Small intestine (tissue), 7 donors: ENCODE measurements around the gene SEC22C. TPM values are rescaled to one million over a fixed set of nuclear protein-coding genes. Genes with fewer than 3 reads are reported as not detected.
A peak's percentile ranks its signal among the peaks of the same experiment; 100 is the strongest.

Experiments
- DNase-seq, 2 donors: peaks; one replicate each; pipeline versions ENCODE4 v3.0.0 to v3.0.0-alpha.2; 2013
- FAIRE-seq: peaks from 2 replicates; lab custom pipeline; 2012; peaks lifted over from hg19 to GRCh38; lab: Jason Lieb, UNC
- H3K27ac ChIP-seq, 3 donors: one replicate each; pipeline ENCODE4 v1.5.1; 2013; ENCODE audit warnings: low read length in 2 of 3, mild to moderate bottlenecking in 2 of 3, control low read depth in 1 of 3, inconsistent platforms in 1 of 3, low read depth in 1 of 3, moderate library complexity in 1 of 3
- H3K27me3 ChIP-seq, 3 donors: one replicate each; pipeline ENCODE4 v1.6.1; 2013; ENCODE audit warnings: low read length in 3 of 3, inconsistent platforms in 1 of 3; ENCODE audit not compliant: control insufficient read depth in 3 of 3, insufficient read depth in 3 of 3
- H3K36me3 ChIP-seq, 3 donors: one replicate each; pipeline ENCODE4 v1.6.1; 2013; ENCODE audit warnings: low read length in 3 of 3, inconsistent platforms in 1 of 3, low read depth in 1 of 3, mild to moderate bottlenecking in 1 of 3, moderate library complexity in 1 of 3; ENCODE audit not compliant: control insufficient read depth in 3 of 3, insufficient read depth in 2 of 3
- H3K4me1 ChIP-seq, 3 donors: one replicate each; pipeline ENCODE4 v1.6.1; 2013; ENCODE audit warnings: low read length in 2 of 3, inconsistent platforms in 1 of 3, low read depth in 1 of 3, mild to moderate bottlenecking in 1 of 3, moderate library complexity in 1 of 3; ENCODE audit not compliant: control insufficient read depth in 3 of 3, insufficient read depth in 2 of 3
- H3K4me3 ChIP-seq, 3 donors: one replicate each; pipeline ENCODE4 v1.5.1; 2013; ENCODE audit warnings: low read length in 3 of 3, control low read depth in 1 of 3, inconsistent platforms in 1 of 3, low read depth in 1 of 3, mild to moderate bottlenecking in 1 of 3, moderate library complexity in 1 of 3
- H3K9me3 ChIP-seq, 2 donors: one replicate each; pipeline ENCODE4 v1.6.1; 2013; ENCODE audit warnings: low read depth in 1 of 2, low read length in 1 of 2; ENCODE audit not compliant: control insufficient read depth in 2 of 2, insufficient read depth in 1 of 2
- WGBS, 3 donors: extraction: QIAGEN DNeasy Blood & Tissue Kit; methylation state at CpG; one replicate each; pipeline ENCODE4 v1.1.7; 2013; 5-methylcytosine and 5-hydroxymethylcytosine counted together
- polyA plus RNA-seq, 4 donors: library from polyadenylated mRNA; stranded (reverse) in 3 of 4; unstranded in 1 of 4; fragments of 200-250 nt in 3 of 4; fragments of 120-200 nt in 1 of 4; gene quantifications; one replicate each; pipeline versions ENCODE4 v1.2.1 to v1.2.3, GENCODE V29; 2013
- donor health status: healthy with polysubstance abuse.
- donor health status: control.
- donor health status: control.
- donor health status: Bipolar disorder and iron deficiency.
- donor health status: healthy.

The SEC22C gene
- polyA plus RNA-seq, 4 donors, result 24.1 to 49.9 (median 39.5) TPM

DNA sequence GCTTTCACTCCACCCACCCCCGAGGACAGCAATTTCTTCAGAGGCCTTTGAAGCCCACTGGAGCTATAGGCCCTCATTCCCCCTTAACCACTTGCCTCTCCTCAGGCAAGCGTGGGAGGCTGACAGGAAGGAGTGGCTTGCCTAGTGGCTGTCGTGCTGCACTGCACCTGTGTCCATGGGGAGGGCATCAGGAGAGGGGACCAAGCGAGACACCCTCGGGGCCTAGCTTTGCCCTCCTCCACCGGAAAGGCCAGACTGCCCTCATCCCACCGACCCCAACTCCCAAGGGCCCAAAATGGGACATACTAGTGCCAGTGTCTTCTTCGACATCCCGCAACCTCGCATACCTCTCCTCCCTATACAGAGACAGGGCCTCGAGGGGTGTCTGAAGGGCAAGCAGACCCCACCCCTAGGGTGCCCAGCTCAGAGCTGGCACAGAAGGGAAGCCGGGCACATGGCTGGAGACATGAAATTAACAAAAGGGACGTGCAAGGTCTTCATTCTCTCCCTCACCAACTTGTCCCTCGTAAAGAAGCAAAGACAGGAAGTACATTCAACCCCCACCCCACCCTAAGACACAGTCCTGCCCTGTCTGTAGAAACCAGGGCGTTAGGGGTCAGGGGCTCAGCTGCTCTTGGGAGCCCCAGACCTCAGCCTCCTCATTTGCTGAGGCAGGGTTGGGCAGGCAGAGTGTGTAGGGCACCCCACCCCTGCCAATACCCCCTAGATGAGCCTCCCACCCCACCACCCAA lies 55.0 kb downstream of the SEC22C start:
- WGBS, 3 donors, result 72 to 84% (median 80%) methylated on average over 15 of the region's 15 CpGs
- Histone ChIP-seq H3K4me1 (peaks cover 0 to 13% (median 0%) of the 10 kb centered on the region in 3 donors), H3K27me3 (no peaks in the 10 kb centered on the region), H3K4me3 (no peak overlapping the region), H3K27ac (no peak overlapping the region), H3K9me3 (no peaks in the 10 kb centered on the region), H3K36me3 (peaks cover 0 to 88% (median 11%) of the 10 kb centered on the region in 3 donors)
- FAIRE-seq (no peak), DNase-seq (no peak)

DNA sequence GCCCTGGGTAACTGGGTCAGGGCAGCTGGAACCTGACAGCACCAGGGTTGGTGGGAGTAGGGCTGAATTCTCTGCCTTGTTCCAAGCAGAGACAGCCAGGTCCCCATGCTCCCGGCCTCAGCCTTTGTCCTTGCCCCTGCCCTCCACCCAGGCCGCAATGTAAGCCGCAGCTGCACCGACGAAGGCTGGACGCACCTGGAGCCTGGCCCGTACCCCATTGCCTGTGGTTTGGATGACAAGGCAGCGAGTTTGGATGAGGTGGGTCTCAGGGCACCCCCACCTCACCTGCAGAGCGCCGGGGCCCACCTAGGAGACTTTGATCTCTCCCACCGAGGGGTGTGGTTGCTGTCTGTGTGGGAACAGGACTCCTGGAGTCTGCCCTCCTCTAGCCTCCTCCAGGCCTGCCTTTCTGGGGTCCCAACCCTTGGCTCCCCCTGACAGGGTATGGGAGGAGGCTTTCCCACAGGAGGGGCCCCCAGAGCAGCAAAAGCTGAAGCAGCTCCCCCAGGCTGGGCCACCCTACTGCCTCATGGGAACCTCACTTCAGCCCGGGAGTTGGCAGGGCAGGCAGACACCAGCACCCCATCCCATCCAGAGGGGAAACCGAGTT lies 55.9 kb downstream of the SEC22C start:
- H3K4me3 ChIP-seq, result no peak overlapping the region
- 87 to 88% (median 87%) methylated on average over 10 to 13 of the region's 13 CpGs for WGBS, 3 donors
- peaks cover 0 to 13% (median 0%) of the 10 kb centered on the region in 3 donors for H3K4me1 ChIP-seq
- no peaks in the 10 kb centered on the region for H3K9me3 ChIP-seq
- peaks cover 0 to 85% (median 10%) of the 10 kb centered on the region in 3 donors for H3K36me3 ChIP-seq
- no peak for FAIRE-seq
- DNase-seq, result peak in 1 of 2 donors; percentile 26
- H3K27ac ChIP-seq, result no peak overlapping the region
- no peaks in the 10 kb centered on the region for H3K27me3 ChIP-seq

DNA sequence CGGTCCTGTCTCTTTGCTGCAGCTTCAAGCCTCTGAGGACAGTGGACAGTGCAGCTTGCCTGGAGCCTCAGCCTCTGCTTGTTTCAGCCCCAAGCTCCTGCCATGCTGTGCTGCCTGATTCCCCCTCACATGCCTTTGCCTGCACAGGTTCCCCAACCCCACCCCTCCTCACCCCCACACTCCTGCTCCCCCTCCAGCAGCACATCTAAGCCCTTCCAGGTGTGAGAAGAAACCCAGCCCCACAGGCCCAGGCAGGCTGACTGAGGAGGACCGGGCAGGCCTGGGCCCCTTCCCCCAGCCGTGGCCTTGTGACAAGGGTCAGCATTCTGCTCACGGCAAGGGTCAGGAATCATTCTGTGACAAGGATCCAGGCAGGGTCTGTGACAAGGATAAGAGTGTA lies 56.6 kb downstream of the SEC22C start:
- DNase-seq, result no peak
- FAIRE-seq, result no peak
- no peak overlapping the region for H3K4me3 ChIP-seq

DNA sequence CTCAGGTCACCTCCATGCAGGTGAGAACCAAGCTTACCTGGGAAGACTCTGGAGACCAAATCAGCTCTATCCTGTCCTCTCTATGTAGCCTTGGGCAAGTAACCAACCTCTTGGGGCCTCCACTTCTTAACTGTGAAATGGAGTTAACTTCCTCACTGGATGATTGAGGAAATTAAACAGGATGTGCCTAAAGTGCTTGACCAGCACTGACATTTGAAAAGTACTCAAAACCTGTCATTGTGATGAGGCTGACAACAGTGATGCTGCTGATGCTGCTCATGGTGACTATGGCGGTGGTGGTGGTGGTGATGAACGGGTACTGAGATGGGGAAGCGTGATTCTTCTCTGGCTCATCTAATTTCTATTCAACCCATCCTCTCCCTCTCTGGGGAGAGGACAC lies 57.0 kb downstream of the SEC22C start:
- DNase-seq (no peak), FAIRE-seq (no peak)
- H3K27me3 ChIP-seq, result no peaks in the 10 kb centered on the region
- H3K27ac ChIP-seq, result no peak overlapping the region
- no peak overlapping the region for H3K4me3 ChIP-seq
- H3K9me3 ChIP-seq, result no peaks in the 10 kb centered on the region
- peaks cover 0 to 88% (median 13%) of the 10 kb centered on the region in 3 donors for H3K36me3 ChIP-seq
- 92 to 96% (median 96%) methylated on average over 3 of the region's 3 CpGs for WGBS, 3 donors
- H3K4me1 ChIP-seq, result peaks cover 0 to 13% (median 3%) of the 10 kb centered on the region in 3 donors

More for the DNA sequence above, 56.6 kb downstream of the SEC22C start:
- no peaks in the 10 kb centered on the region for H3K27me3 ChIP-seq
- H3K36me3 ChIP-seq, result peaks cover 0 to 87% (median 11%) of the 10 kb centered on the region in 3 donors
- peaks cover 0 to 13% (median 3%) of the 10 kb centered on the region in 3 donors for H3K4me1 ChIP-seq
- H3K9me3 ChIP-seq, result no peaks in the 10 kb centered on the region
- WGBS, 3 donors, result 74 to 98% (median 83%) methylated on average over 4 of the region's 4 CpGs
- H3K27ac ChIP-seq, result no peak overlapping the region

DNA sequence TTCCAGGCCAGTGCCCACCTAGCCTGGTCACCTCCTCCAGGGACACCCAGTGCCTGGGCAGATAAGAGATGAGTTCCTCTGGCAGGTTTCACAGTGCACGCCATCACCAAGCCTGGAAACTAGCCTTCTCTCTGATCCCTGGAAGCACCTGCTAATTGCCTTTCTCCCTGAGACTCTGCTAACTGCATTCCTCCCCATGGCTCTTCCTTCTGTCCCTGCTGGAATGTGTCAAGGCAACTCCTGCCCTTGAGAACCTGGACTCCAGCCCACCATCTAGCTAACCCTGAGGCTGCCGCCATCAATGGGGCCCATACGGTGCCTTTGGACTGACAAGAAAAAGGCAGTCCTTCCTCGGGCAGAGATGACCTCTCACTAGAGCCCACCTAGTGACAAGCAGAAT lies 60.9 kb downstream of the SEC22C start:
- WGBS, 3 donors, result 89 to 93% (median 92%) methylated on average over 4 of the region's 4 CpGs
- Histone ChIP-seq H3K9me3 (no peaks in the 10 kb centered on the region), H3K36me3 (peaks cover 0 to 77% (median 12%) of the 10 kb centered on the region in 3 donors), H3K4me1 (peaks cover 3 to 31% (median 11%) of the 10 kb centered on the region in 3 donors), H3K27me3 (no peaks in the 10 kb centered on the region), H3K27ac (no peak overlapping the region), H3K4me3 (no peak overlapping the region)
- DNase-seq (no peak), FAIRE-seq (no peak)

DNA sequence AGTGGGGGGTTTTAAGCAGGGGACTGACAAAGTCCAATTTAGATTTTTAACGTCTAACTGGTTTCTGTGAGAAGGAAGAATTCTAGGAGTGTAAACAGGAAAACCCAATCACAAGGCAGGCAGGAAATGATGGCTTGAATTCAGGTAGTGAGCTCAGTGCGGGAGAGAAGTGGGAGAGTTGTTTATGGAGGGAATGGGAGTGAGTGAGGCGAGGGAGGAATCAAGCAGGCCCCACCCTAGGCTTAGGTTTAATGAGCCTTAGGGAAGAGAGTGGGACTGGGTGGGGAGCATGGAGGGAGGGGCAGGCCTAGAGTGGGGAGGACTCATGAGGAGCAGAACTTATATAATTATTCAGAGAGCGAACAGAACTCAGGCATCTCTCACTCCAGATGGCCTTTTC lies 61.4 kb downstream of the SEC22C start:
- no peak for DNase-seq
- H3K36me3 ChIP-seq, result peaks cover 0 to 75% (median 12%) of the 10 kb centered on the region in 3 donors
- 42 to 50% (median 47%) methylated on average over 4 of the region's 4 CpGs for WGBS, 3 donors
- no peak for FAIRE-seq
- H3K4me1 ChIP-seq, result peaks cover 3 to 26% (median 12%) of the 10 kb centered on the region in 3 donors
- no peaks in the 10 kb centered on the region for H3K9me3 ChIP-seq
- no peak overlapping the region for H3K4me3 ChIP-seq
- H3K27me3 ChIP-seq, result no peaks in the 10 kb centered on the region
- H3K27ac ChIP-seq, result no peak overlapping the region

DNA sequence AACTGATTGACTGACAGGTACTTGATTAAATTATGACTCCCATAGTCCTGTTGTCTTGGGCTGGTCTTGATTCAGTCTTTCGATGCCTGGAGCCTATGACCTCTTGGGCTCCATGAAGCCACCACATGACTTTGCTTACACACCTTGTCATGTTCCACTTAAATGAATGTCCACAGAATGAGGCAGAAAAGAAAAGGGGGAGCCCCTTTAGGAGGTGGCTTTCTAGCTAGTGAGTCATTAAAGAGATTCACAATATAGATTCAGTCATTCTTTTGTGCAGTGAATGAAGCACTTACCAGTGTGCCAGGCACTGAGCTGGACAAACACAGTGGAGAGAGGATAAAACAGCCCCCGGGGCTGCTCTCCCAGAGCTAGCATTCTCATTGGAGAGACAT lies 62.2 kb downstream of the SEC22C start:
- DNase-seq (peak in 1 of 2 donors; percentile 47), FAIRE-seq (no peak)
- H3K27ac ChIP-seq, result no peak overlapping the region
- peaks cover 3 to 28% (median 13%) of the 10 kb centered on the region in 3 donors for H3K4me1 ChIP-seq
- 52 to 71% (median 59%) methylated on average over 2 of the region's 2 CpGs for WGBS, 3 donors
- H3K36me3 ChIP-seq, result peaks cover 0 to 77% (median 12%) of the 10 kb centered on the region in 3 donors
- no peaks in the 10 kb centered on the region for H3K27me3 ChIP-seq
- H3K4me3 ChIP-seq, result no peak overlapping the region
- H3K9me3 ChIP-seq, result no peaks in the 10 kb centered on the region

DNA sequence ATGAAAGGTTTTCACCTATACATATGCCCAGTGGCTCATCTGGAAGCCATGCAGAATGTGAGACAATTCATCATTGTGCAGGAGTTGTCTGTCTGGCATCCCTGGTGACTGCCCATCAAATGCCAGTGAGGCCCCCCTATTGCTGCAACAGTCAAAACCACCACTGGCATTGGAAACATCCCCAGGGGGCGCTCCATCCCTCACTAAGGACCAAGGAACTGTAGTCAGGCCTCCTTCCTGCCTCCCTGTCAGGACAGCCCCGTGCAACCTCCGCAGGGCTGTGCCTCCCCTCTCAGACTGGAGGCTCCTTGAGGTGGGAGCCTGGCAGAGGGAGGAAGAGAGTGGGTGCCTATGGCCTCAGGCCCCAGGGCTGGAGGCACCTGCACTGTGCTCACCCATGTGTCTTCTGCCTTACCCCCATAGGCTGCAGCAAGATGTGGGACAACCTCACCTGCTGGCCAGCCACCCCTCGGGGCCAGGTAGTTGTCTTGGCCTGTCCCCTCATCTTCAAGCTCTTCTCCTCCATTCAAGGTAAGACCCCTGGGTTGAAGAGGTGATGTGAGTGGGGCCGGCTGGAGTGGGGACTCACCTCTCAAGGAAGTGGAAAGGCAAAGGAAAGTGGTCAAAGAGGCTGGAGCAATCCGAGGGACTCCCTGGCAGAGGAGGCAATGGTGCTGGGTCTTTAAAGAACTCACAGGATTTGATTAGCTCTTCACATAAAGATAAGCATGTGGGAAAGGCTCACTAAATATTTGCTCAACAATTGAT lies 62.8 kb downstream of the SEC22C start:
- no peak overlapping the region for H3K27ac ChIP-seq
- no peak for DNase-seq
- peaks cover 0 to 77% (median 12%) of the 10 kb centered on the region in 3 donors for H3K36me3 ChIP-seq
- no peaks in the 10 kb centered on the region for H3K9me3 ChIP-seq
- no peaks in the 10 kb centered on the region for H3K27me3 ChIP-seq
- peaks cover 3 to 32% (median 17%) of the 10 kb centered on the region in 3 donors for H3K4me1 ChIP-seq
- WGBS, 3 donors, result 75 to 86% (median 78%) methylated on average over 6 of the region's 6 CpGs
- H3K4me3 ChIP-seq, result no peak overlapping the region
- FAIRE-seq, result no peak
